Measurements from ENCODE around the gene SEMA3E.

SEMA3E gene

DNA sequence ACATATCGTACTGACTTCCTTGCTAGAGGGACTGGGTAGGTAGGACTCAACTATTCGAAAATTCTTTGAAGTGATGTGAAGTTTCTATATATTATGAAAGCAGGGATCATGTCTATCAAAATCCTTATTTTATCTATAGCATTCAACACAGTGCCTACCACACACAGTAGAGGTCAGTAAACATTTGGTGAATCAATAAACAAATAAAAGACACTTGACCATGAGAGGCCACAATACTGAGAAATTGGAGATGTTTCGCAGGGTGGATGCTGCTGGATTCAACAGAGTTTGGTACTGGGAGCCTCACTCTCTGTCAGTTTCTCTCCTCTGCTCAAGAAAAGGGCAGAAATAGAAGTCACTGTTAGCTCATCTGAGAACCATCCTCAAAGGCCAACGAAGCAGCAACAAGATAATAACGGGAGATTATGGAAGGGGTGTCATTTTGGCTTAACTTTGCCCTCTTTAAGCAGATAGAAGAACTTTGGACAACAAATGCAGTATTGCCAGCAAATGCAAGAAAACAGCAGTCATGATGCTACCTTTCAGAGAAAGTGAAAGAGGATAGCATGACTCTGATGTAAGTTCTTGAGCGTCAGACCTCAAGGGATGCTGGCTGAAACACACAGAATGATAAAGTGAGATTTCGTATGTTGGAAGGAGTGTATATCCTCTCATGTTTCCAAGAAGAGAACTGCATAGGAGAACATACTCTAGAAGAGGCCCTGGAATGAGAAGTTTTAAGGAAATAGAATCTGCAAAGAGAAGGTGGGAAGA is 107.6 kb downstream of the SEMA3E start:
- FAIRE-seq, result no peak
- DNase-seq (ENCODE audit: insufficient read length, low spot score), result no peak
- no peak for TF ChIP-seq PAX5 (IDR thresholded peaks at IDR 0.05; ENCODE audit: insufficient read depth, low read length, severe bottlenecking)
- TF ChIP-seq POU2F2 (IDR thresholded peaks at IDR 0.05; ENCODE audit: low read depth, low read length), result no peak
- TF ChIP-seq TAF1 (IDR thresholded peaks at IDR 0.05; ENCODE audit: low read depth, low read length), result no peak
- TF ChIP-seq POLR2AphosphoS5 (IDR thresholded peaks at IDR 0.05; ENCODE audit: low read depth, low read length), result no peak

DNA sequence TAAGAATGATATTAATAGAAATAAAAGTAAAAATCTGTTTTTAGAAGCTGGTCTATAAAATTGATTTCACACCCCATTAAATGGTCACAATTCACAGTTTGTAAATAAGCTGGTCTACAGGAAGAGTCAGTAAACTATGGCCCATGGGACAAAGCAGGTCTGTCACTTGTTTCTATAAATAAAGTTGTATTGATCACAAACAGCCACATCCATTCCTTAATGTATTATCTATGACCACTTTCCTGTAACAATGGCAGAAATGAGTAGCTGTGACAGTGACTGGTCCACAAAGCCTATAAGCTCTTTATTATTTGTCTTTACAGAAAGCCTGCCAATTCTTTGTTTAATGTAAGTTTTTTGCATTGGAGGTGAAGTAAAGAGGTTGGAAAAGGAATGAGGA is 114.5 kb downstream of the SEMA3E start:
- TF ChIP-seq TAF1 (IDR thresholded peaks at IDR 0.05; ENCODE audit: low read depth, low read length) (no peak), POLR2A (IDR thresholded peaks at IDR 0.05; ENCODE audit: low read depth, low read length) (no peak), SPI1 (IDR thresholded peaks at IDR 0.05; ENCODE audit: low read depth, low read length) (no peak), POU2F2 (IDR thresholded peaks at IDR 0.05; ENCODE audit: low read depth, low read length) (no peak), POLR2AphosphoS5 (IDR thresholded peaks at IDR 0.05; ENCODE audit: low read depth, low read length) (no peak), PAX5 (IDR thresholded peaks at IDR 0.05; ENCODE audit: insufficient read depth, low read length, severe bottlenecking) (no peak)
- DNase-seq (ENCODE audit: insufficient read length, low spot score), result no peak
- no peak for FAIRE-seq

DNA sequence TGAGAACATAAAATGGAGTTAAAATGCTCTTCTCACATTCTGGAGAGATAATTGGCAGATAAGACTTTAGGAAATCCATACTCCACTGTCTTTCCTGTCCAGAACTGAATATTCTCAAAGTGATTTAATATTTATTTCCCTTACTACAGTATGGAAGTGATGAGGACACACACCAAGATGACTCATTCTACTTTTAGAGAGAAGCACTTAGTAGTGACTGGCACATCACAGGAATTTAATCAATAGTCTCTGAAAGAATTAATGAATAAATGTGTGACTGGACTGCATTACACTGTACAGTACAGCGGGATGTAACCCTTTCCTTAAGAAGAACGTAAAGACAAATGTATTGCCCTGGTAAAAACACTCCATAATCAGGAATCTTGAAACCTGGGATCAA is 116.7 kb downstream of the SEMA3E start:
- FAIRE-seq (no peak), DNase-seq (ENCODE audit: insufficient read length, low spot score) (no peak)
- TF ChIP-seq POU2F2 (IDR thresholded peaks at IDR 0.05; ENCODE audit: low read depth, low read length) (no peak), TAF1 (IDR thresholded peaks at IDR 0.05; ENCODE audit: low read depth, low read length) (no peak), POLR2A (IDR thresholded peaks at IDR 0.05; ENCODE audit: low read depth, low read length) (no peak), POLR2AphosphoS5 (IDR thresholded peaks at IDR 0.05; ENCODE audit: low read depth, low read length) (no peak), SPI1 (IDR thresholded peaks at IDR 0.05; ENCODE audit: low read depth, low read length) (no peak), PAX5 (IDR thresholded peaks at IDR 0.05; ENCODE audit: insufficient read depth, low read length, severe bottlenecking) (no peak)

DNA sequence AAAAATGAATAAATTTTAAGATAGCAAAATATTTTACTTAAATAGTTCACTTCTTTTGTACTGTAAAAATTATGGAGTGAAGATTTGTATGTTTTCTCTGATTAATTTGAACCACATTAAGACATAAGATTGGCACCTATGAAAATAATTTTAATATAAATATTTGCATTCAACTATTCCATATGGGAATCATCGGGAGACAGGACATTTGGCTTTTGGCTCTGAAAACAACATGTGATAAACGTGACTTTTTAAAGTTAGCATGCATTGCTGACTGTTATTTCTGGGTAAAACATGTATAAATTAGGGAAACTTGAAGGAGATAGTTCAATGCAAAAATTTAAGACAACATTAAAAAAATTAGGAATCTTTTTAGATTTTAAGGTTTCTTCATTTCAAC is 117.2 kb downstream of the SEMA3E start:
- no peak for FAIRE-seq
- TF ChIP-seq PAX5 (IDR thresholded peaks at IDR 0.05; ENCODE audit: insufficient read depth, low read length, severe bottlenecking) (no peak), POLR2A (IDR thresholded peaks at IDR 0.05; ENCODE audit: low read depth, low read length) (no peak), SPI1 (IDR thresholded peaks at IDR 0.05; ENCODE audit: low read depth, low read length) (no peak), TAF1 (IDR thresholded peaks at IDR 0.05; ENCODE audit: low read depth, low read length) (no peak), POLR2AphosphoS5 (IDR thresholded peaks at IDR 0.05; ENCODE audit: low read depth, low read length) (no peak), POU2F2 (IDR thresholded peaks at IDR 0.05; ENCODE audit: low read depth, low read length) (no peak)
- DNase-seq (ENCODE audit: insufficient read length, low spot score), result no peak

DNA sequence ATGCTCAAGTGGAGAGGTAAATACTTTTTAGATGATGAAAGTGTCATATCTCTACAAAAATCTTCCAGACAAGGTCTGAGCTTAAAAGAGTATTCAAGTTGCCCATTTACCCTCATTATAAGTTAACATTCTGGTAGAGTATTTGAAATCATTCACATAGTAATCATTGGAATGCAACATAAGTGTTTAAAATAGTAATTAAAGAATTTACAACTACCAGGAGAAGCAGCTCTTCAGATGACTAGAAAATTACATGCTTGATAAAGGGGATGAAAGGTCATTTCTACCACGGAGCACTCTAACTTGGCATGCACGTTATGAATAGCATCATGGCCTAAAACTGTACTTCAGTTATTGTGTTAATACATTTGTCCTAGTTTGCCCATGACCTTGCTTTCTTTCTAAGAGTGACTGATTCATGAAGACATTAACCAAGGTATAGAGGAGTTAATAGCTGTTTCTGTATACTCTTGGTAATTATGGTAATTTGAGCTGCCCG is 120.0 kb downstream of the SEMA3E start:
- FAIRE-seq (no peak), DNase-seq (ENCODE audit: insufficient read length, low spot score) (no peak)
- TF ChIP-seq POLR2AphosphoS5 (IDR thresholded peaks at IDR 0.05; ENCODE audit: low read depth, low read length) (no peak), PAX5 (IDR thresholded peaks at IDR 0.05; ENCODE audit: insufficient read depth, low read length, severe bottlenecking) (no peak), TAF1 (IDR thresholded peaks at IDR 0.05; ENCODE audit: low read depth, low read length) (no peak), POU2F2 (IDR thresholded peaks at IDR 0.05; ENCODE audit: low read depth, low read length) (no peak), SPI1 (IDR thresholded peaks at IDR 0.05; ENCODE audit: low read depth, low read length) (no peak)

DNA sequence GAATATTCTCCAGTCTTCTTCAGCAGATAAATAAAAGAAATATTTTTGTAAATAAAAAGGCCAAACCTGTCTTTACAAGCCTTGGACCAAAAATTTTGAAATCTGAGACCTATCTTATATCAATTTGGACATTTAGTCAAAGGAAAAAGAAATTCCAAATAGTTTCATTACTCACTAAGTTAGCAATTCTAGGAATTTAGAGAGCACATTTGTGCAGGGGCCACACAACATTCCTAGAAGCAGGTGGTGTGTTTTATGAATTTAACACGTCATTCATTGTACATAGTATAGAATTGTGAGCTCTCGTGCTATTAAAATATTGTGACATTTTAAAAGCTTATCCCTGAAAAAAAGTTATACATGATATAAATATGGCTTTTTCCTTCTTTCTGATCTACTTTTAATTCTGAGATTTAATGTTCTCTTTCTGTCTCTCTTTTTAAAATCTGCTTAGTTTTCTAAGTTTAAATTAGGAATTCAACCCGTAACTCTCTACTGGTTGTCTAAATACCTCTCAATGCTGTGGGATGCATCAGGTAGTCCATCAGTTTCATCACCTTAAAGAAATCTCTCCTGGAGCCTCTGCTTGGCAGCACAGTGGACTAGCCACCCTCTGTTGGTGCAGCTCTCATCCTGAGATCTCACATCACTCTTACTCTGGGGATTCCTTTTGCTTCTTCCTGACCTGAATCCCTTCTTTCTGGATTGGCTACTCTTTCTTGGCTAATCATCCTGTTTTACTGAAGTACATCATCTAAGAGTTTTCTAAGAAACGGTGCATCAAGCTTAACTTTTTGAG is 124.5 kb downstream of the SEMA3E start:
- FAIRE-seq, result no peak
- DNase-seq (ENCODE audit: insufficient read length, low spot score), result no peak
- no peak for TF ChIP-seq TAF1 (IDR thresholded peaks at IDR 0.05; ENCODE audit: low read depth, low read length)
- no peak for TF ChIP-seq PAX5 (IDR thresholded peaks at IDR 0.05; ENCODE audit: insufficient read depth, low read length, severe bottlenecking)
- no peak for TF ChIP-seq SPI1 (IDR thresholded peaks at IDR 0.05; ENCODE audit: low read depth, low read length)
- TF ChIP-seq POLR2A (IDR thresholded peaks at IDR 0.05; ENCODE audit: low read depth, low read length), result no peak
- no peak for TF ChIP-seq POU2F2 (IDR thresholded peaks at IDR 0.05; ENCODE audit: low read depth, low read length)

DNA sequence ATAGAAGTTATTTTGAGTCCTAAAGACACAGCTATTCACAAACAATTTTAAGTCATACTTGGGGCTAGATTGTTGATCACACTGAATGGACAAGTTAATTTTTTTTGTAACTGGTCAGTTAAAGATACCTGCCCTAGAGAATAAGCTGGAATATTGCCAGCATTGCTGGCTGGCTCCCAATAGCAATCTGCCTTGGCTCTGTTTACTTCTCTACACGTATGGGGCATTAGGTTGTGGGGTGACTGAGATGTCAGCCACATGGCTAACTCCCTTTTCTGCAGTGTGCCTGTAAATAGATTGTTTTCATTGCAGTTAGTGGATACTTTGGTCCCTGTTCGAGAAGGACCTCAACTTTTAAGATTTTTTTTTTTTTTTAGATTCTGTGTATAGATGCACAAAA is 128.2 kb downstream of the SEMA3E start:
- no peak for DNase-seq (ENCODE audit: insufficient read length, low spot score)
- no peak for FAIRE-seq
- TF ChIP-seq TAF1 (IDR thresholded peaks at IDR 0.05; ENCODE audit: low read depth, low read length) (no peak), SPI1 (IDR thresholded peaks at IDR 0.05; ENCODE audit: low read depth, low read length) (no peak), PAX5 (IDR thresholded peaks at IDR 0.05; ENCODE audit: insufficient read depth, low read length, severe bottlenecking) (no peak), POLR2A (IDR thresholded peaks at IDR 0.05; ENCODE audit: low read depth, low read length) (no peak), POLR2AphosphoS5 (IDR thresholded peaks at IDR 0.05; ENCODE audit: low read depth, low read length) (no peak), POU2F2 (IDR thresholded peaks at IDR 0.05; ENCODE audit: low read depth, low read length) (no peak)

DNA sequence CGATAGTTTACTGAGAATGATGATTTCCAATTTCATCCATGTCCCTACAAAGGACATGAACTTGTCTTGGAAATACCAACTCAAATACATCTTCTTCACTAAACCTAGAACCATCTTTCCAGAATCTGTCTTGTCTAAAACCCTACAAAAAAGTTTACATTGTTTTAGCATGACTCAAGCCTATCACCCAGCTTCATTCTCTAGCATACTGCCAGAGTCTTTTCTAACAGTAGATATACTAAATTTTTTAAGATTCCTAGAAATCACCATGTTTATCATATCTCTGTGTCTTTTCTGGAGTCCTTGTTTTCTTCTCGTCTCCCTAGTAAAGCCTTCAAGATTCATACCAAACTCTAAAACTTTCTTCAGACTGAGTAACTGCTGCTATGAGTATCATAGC is 129.7 kb downstream of the SEMA3E start:
- no peak for TF ChIP-seq POLR2AphosphoS5 (IDR thresholded peaks at IDR 0.05; ENCODE audit: low read depth, low read length)
- TF ChIP-seq POLR2A (IDR thresholded peaks at IDR 0.05; ENCODE audit: low read depth, low read length), result no peak
- no peak for TF ChIP-seq TAF1 (IDR thresholded peaks at IDR 0.05; ENCODE audit: low read depth, low read length)
- TF ChIP-seq SPI1 (IDR thresholded peaks at IDR 0.05; ENCODE audit: low read depth, low read length), result no peak
- no peak for TF ChIP-seq PAX5 (IDR thresholded peaks at IDR 0.05; ENCODE audit: insufficient read depth, low read length, severe bottlenecking)
- no peak for TF ChIP-seq POU2F2 (IDR thresholded peaks at IDR 0.05; ENCODE audit: low read depth, low read length)
- DNase-seq (ENCODE audit: insufficient read length, low spot score) (no peak), FAIRE-seq (no peak)

DNA sequence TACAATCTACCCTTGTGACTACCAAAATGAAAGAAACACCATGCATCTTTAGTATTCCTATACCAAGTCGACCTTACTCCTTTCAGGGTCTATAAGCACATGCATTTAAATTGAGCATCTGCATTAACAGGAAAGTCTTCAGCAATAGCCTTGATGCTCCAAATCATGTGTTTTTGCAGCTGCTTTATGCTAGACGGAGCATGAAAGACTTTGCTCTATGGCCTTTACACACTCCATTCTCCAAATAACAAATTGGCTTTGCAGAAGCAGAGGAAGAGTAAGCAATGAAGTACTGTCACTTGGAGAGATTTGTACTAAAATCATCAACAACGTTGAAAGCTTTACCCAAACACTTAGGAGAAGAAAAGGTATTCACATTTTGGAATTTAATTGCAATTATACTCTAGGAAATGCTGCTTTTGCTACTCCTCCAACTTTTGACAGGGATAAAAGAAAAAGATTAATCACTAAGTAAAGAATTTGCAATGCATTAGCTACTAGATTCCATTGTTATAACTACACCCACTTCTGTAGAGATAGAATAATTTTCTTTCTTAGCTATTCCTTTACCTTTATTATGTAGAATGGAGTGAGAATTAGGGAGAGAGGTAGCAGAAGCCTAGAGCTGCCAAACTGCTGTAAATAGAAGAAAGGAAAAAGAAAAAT is 131.8 kb downstream of the SEMA3E start:
- FAIRE-seq, result no peak
- TF ChIP-seq POLR2A (IDR thresholded peaks at IDR 0.05; ENCODE audit: low read depth, low read length), result no peak
- no peak for TF ChIP-seq POU2F2 (IDR thresholded peaks at IDR 0.05; ENCODE audit: low read depth, low read length)
- no peak for TF ChIP-seq POLR2AphosphoS5 (IDR thresholded peaks at IDR 0.05; ENCODE audit: low read depth, low read length)
- no peak for TF ChIP-seq PAX5 (IDR thresholded peaks at IDR 0.05; ENCODE audit: insufficient read depth, low read length, severe bottlenecking)
- no peak for TF ChIP-seq TAF1 (IDR thresholded peaks at IDR 0.05; ENCODE audit: low read depth, low read length)
- no peak for TF ChIP-seq SPI1 (IDR thresholded peaks at IDR 0.05; ENCODE audit: low read depth, low read length)
- no peak for DNase-seq (ENCODE audit: insufficient read length, low spot score)

All from GM12891 (cell line).